ENCODE results near the gene PLEKHO1. TPM values are rescaled to one million over a fixed set of nuclear protein-coding genes. Genes with fewer than 3 reads are reported as not detected.
"Not testable (repeated sequence)": the region's sequence is repeated elsewhere in the genome, so short reads cannot be mapped to it uniquely, and the experiment has no call there.

Gene PLEKHO1
- total RNA-seq, 5 donors from 2014 or later (not counting 1 experiment from before 2014, with no cell fraction given): 68.9 to 183 (median 154) TPM

DNA sequence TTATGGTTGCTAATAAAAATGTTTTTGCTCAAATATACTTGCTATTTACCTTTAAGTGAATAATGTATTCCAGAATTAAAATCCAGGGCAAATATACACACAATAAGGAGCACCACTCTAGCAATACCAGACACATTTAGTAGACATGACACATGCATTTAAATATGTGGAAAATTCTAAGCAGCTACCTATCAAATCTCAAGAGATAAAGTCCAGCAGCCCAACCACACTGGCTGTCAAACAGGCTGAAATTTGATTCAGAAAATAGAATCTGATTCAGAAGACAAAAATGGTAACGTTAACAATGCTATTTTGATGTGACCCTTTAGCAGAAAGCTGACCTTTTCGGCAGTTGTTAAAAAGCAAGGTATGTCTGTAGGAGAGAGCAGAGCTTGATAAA lies 42.3 kb downstream of the PLEKHO1 start:
- H3K27me3 ChIP-seq (replicated peaks in 1 of 2; ENCODE audit: control insufficient read depth in 2 of 2, extremely low read depth in 1 of 2, insufficient read depth in 2 of 2, low read length in 1 of 2): peaks cover 0 to 7% of the 10 kb centered on the region in 2 experiments
- H3K36me3 Mint-ChIP-seq: no peaks in the 10 kb centered on the region
- no peaks in the 10 kb centered on the region for H3K9me3 ChIP-seq
- DNase-seq: no peak
- ATAC-seq (replicated peaks in 1 of 4): no peak
- H3K27me3 Mint-ChIP-seq: peaks cover 9 to 11% of the 10 kb centered on the region in 2 donors
- H3K27ac ChIP-seq (ENCODE audit: low read length): no peak overlapping the region
- H3K4me1 Mint-ChIP-seq: peaks cover 0 to 6% (median 5%) of the 10 kb centered on the region in 3 donors
- WGBS (ENCODE audit: insufficient coverage): no CpG with 5 or more reads among the region's 2 CpGs
- no peak overlapping the region for H3K4me3 ChIP-seq (ENCODE audit: control insufficient read depth in 1 of 2, extremely low read depth in 1 of 2, low read length in 1 of 2)
- H3K4me1 ChIP-seq (ENCODE audit: control insufficient read depth in 1 of 2, extremely low read depth in 1 of 2, insufficient read depth in 2 of 2, low read length in 2 of 2): peaks cover under 1 to 6% of the 10 kb centered on the region in 2 experiments
- no peaks in the 10 kb centered on the region for H3K9me3 Mint-ChIP-seq
- no peak overlapping the region for H3K27ac Mint-ChIP-seq
- no peak overlapping the region for H3K4me3 Mint-ChIP-seq
- ChIA-PET CTCF (no interaction called here), POLR2A (no interaction called here)
- no peaks in the 10 kb centered on the region for H3K36me3 ChIP-seq (ENCODE audit: control insufficient read depth in 2 of 2, extremely low read depth in 1 of 2, insufficient read depth in 1 of 2, low read length in 1 of 2)

GRCh38 chr1:150194381-150195031 lies 44.8 kb downstream of the PLEKHO1 start:
- POLR2A ChIA-PET: interaction anchor here in 1 of 2 donors (1.0 kb wide), 1 partner anchor 40 kb away, joined by 7 read pairs; no protein-coding TSS in a partner anchor
- H3K27ac ChIP-seq (ENCODE audit: low read length): no peak overlapping the region
- H3K9me3 Mint-ChIP-seq: no peaks in the 10 kb centered on the region
- peaks cover 0 to 4% of the 10 kb centered on the region in 2 experiments for H3K27me3 ChIP-seq (replicated peaks in 1 of 2; ENCODE audit: control insufficient read depth in 2 of 2, extremely low read depth in 1 of 2, insufficient read depth in 2 of 2, low read length in 1 of 2)
- no peak overlapping the region for H3K27ac Mint-ChIP-seq
- H3K9me3 ChIP-seq: no peaks in the 10 kb centered on the region
- no peak overlapping the region for H3K4me3 Mint-ChIP-seq
- 100% methylated on average over 1 of the region's 4 CpGs for WGBS (ENCODE audit: insufficient coverage)
- DNase-seq (no peak), ATAC-seq (replicated peaks in 1 of 4) (no peak)
- no peaks in the 10 kb centered on the region for H3K4me1 ChIP-seq (ENCODE audit: control insufficient read depth in 1 of 2, extremely low read depth in 1 of 2, insufficient read depth in 2 of 2, low read length in 2 of 2)
- H3K27me3 Mint-ChIP-seq: peaks cover 9 to 11% of the 10 kb centered on the region in 2 donors
- no peak overlapping the region for H3K4me3 ChIP-seq (ENCODE audit: control insufficient read depth in 1 of 2, extremely low read depth in 1 of 2, low read length in 1 of 2)
- no peaks in the 10 kb centered on the region for H3K4me1 Mint-ChIP-seq
- CTCF ChIA-PET: no interaction called here
- H3K36me3 Mint-ChIP-seq: no peaks in the 10 kb centered on the region
- no peaks in the 10 kb centered on the region for H3K36me3 ChIP-seq (ENCODE audit: control insufficient read depth in 2 of 2, extremely low read depth in 1 of 2, insufficient read depth in 1 of 2, low read length in 1 of 2)

DNA sequence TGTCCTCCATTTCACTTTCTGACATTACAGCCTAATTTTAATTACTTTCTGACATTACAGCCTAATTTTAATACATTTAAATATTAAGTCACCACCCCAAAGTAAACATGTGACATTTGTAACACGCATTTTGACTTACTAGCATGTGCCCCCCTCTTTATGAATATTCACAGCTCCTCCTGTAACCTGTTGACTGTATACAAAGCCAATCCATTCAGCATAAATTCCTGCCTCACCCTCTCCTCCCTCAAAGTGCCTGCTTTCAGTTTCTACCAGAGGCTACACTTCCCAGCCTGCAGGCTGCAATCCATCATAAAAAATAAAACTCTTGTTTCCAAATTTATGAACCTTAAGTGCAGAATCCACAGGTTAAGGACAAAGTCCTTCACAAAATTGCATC lies 46.7 kb downstream of the PLEKHO1 start:
- Mint-ChIP-seq H3K27ac (peak overlapping the region in 1 of 2 donors; percentile 23), H3K4me3 (no peak overlapping the region), H3K36me3 (no peaks in the 10 kb centered on the region), H3K27me3 (peaks cover 8 to 9% of the 10 kb centered on the region in 2 donors), H3K9me3 (no peaks in the 10 kb centered on the region), H3K4me1 (no peaks in the 10 kb centered on the region)
- H3K4me3 ChIP-seq (ENCODE audit: control insufficient read depth in 1 of 2, extremely low read depth in 1 of 2, low read length in 1 of 2): no peak overlapping the region
- no peak overlapping the region for H3K27ac ChIP-seq (ENCODE audit: low read length)
- POLR2A ChIA-PET: no interaction called here
- peaks cover 0 to 4% of the 10 kb centered on the region in 2 experiments for H3K27me3 ChIP-seq (replicated peaks in 1 of 2; ENCODE audit: control insufficient read depth in 2 of 2, extremely low read depth in 1 of 2, insufficient read depth in 2 of 2, low read length in 1 of 2)
- no peaks in the 10 kb centered on the region for H3K4me1 ChIP-seq (ENCODE audit: control insufficient read depth in 1 of 2, extremely low read depth in 1 of 2, insufficient read depth in 2 of 2, low read length in 2 of 2)
- H3K9me3 ChIP-seq: no peaks in the 10 kb centered on the region
- ATAC-seq (replicated peaks in 1 of 4): no peak
- WGBS (ENCODE audit: insufficient coverage): 82% methylated on average over 1 of the region's 1 CpG
- DNase-seq: no peak
- H3K36me3 ChIP-seq (ENCODE audit: control insufficient read depth in 2 of 2, extremely low read depth in 1 of 2, insufficient read depth in 1 of 2, low read length in 1 of 2): no peaks in the 10 kb centered on the region
- CTCF ChIA-PET: interaction anchor here in 1 of 2 donors (0.6 kb wide), 1 partner anchor 23 kb away, joined by 3 read pairs; no protein-coding TSS in a partner anchor

DNA sequence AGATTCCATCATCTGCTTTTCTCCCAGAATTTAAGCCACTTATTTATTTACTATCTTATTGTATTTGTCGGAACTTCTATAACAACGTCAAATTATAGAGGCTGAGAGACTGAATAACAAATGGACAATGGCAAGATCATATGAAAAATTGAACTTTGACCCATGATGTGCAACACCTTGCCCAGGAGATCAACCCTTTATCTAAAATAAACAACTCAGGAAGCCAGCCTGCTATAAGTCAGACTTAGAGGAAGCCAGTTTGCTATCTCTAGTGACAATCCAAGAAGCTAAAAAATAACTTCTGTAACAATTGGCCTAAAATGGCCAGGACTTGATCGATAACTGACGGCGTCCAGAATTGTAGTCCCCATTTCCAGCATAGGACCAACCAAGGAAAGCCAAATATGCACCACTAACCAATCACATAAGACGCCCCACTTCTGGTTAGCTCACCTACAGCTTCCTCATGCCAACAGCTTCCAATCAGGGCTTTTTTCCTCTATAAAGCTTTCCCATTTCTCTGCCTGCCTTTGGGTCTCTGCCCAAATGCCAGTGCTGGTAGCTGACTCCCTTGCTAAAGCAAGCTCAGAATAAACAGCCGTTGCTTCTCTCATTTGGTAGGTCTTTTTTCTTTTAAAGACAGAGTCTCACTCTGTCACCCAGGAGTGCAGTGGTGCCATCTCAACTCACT lies 57.7 kb downstream of the PLEKHO1 start:
- no peak overlapping the region for H3K4me3 ChIP-seq (ENCODE audit: control insufficient read depth in 1 of 2, extremely low read depth in 1 of 2, low read length in 1 of 2)
- Mint-ChIP-seq H3K9me3 (no peaks in the 10 kb centered on the region), H3K27me3 (no peaks in the 10 kb centered on the region), H3K4me1 (no peaks in the 10 kb centered on the region), H3K27ac (no peak overlapping the region), H3K4me3 (no peak overlapping the region), H3K36me3 (no peaks in the 10 kb centered on the region)
- no peak overlapping the region for H3K27ac ChIP-seq (ENCODE audit: low read length)
- DNase-seq (no peak), ATAC-seq (replicated peaks in 1 of 4) (no peak)
- 94% methylated on average over 5 of the region's 7 CpGs for WGBS (ENCODE audit: insufficient coverage)
- CTCF ChIA-PET: interaction anchor here in 1 of 2 donors (0.6 kb wide), 1 partner anchor 247 kb away, joined by 3 read pairs; no protein-coding TSS in a partner anchor
- no peaks in the 10 kb centered on the region for H3K36me3 ChIP-seq (ENCODE audit: control insufficient read depth in 2 of 2, extremely low read depth in 1 of 2, insufficient read depth in 1 of 2, low read length in 1 of 2)
- POLR2A ChIA-PET: no interaction called here
- no peaks in the 10 kb centered on the region for H3K4me1 ChIP-seq (ENCODE audit: control insufficient read depth in 1 of 2, extremely low read depth in 1 of 2, insufficient read depth in 2 of 2, low read length in 2 of 2)
- no peaks in the 10 kb centered on the region for H3K27me3 ChIP-seq (replicated peaks in 1 of 2; ENCODE audit: control insufficient read depth in 2 of 2, extremely low read depth in 1 of 2, insufficient read depth in 2 of 2, low read length in 1 of 2)
- no peaks in the 10 kb centered on the region for H3K9me3 ChIP-seq

DNA sequence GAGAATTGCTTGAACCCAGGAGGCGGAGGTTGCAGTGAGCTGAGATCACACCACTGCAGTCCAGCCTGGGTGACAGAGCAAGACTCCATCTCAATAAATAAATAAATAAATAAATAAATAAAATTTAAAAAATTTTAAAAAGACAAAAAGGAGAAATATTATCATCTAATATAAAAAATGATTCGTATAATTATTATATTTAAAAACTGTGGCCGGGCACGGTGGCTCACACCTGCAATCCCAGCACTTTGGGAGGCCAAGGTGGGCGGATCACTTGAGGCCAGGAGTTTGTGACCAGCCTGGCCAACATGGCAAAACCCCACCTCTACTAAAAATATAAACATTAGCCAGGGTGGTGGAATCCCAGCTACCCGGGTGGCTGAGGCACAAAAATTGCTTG lies 58.7 kb downstream of the PLEKHO1 start:
- 90% methylated on average over 2 of the region's 6 CpGs for WGBS (ENCODE audit: insufficient coverage)
- H3K4me1 ChIP-seq (ENCODE audit: control insufficient read depth in 1 of 2, extremely low read depth in 1 of 2, insufficient read depth in 2 of 2, low read length in 2 of 2); H3K4me3 Mint-ChIP-seq; H3K36me3 ChIP-seq (ENCODE audit: control insufficient read depth in 2 of 2, extremely low read depth in 1 of 2, insufficient read depth in 1 of 2, low read length in 1 of 2); H3K27ac ChIP-seq (ENCODE audit: low read length); H3K9me3 ChIP-seq; H3K9me3 Mint-ChIP-seq; H3K4me1 Mint-ChIP-seq; H3K4me3 ChIP-seq (ENCODE audit: control insufficient read depth in 1 of 2, extremely low read depth in 1 of 2, low read length in 1 of 2); POLR2A ChIA-PET; DNase-seq; CTCF ChIA-PET; ATAC-seq (replicated peaks in 1 of 4); H3K27me3 ChIP-seq (replicated peaks in 1 of 2; ENCODE audit: control insufficient read depth in 2 of 2, extremely low read depth in 1 of 2, insufficient read depth in 2 of 2, low read length in 1 of 2); H3K36me3 Mint-ChIP-seq; H3K27me3 Mint-ChIP-seq; H3K27ac Mint-ChIP-seq: not testable (repeated sequence)

Data from T-cell (primary cell).